HG03442 (cell line): ENCODE data around the gene SPDYE2.
"Not testable (repeated sequence)": the region's sequence is repeated elsewhere in the genome, so short reads cannot be mapped to it uniquely, and the experiment has no call there.

Source experiments
- ATAC-seq: cut with Tn5 transposase; IDR thresholded peaks from one replicate; pipeline ENCODE4 v1.9.1; 2021; ENCODE audit warnings: mild to moderate bottlenecking, moderate library complexity; ENCODE audit not compliant: unreplicated experiment

Gene SPDYE2

GRCh38 chr7:102535062-102535615 is 15.9 kb upstream of the SPDYE2 start:
- not testable (repeated sequence) for ATAC-seq

- not testable (repeated sequence) for ATAC-seq
Observed at GRCh38 chr7:102540604-102541003, 10.4 kb upstream of the SPDYE2 start.

DNA sequence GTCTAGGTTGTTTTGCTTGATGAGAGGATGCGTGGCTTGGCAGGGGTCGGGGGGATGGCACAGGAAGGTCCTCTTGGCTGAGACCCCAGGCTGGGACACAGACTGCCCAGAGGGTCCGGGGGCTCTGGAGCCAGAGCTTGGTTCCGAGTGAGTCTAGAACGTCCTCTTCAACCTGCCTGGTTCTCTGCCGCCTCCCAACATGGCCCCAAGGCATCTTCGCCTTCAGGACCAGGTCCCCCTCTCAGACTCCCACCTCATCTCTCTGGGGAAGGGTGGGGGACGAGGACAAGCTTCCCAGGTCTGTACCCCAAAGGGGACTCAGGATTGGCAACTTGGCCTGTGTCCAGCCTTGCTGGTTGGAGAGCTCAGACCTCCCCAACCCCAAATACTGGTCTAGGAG is 8.9 kb upstream of the SPDYE2 start:
- not testable (repeated sequence) for ATAC-seq

GRCh38 chr7:102542771-102543170 is 8.3 kb upstream of the SPDYE2 start:
- not testable (repeated sequence) for ATAC-seq

GRCh38 chr7:102543596-102543995 is 7.4 kb upstream of the SPDYE2 start, which contains the start of gene UPK3BL2:
Gene UPK3BL2 (minus strand): TSS chr7:102543696. CDS start chr7:102543636, 60 bp downstream.
- not testable (repeated sequence) for ATAC-seq

DNA sequence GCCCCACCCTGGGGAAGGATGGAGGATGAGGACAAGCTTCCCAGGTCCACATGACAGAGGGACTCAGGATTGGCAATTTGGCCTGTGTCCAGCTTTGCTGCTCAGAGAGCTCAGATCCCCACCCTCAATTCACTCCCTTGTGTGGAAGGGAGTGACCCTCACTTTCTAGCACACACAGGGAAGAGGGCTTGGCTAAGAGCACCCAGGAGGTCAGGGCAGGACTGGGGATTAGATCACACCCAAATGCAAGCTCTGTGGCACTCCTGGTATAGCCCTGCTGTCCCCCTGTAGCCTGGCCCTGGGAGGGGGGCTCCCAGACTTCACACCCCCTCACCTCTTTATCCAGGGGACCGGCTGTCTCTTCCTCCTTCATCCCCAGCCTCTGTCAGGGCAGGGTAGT is 6.7 kb upstream of the SPDYE2 start:
- ATAC-seq: not testable (repeated sequence)

DNA sequence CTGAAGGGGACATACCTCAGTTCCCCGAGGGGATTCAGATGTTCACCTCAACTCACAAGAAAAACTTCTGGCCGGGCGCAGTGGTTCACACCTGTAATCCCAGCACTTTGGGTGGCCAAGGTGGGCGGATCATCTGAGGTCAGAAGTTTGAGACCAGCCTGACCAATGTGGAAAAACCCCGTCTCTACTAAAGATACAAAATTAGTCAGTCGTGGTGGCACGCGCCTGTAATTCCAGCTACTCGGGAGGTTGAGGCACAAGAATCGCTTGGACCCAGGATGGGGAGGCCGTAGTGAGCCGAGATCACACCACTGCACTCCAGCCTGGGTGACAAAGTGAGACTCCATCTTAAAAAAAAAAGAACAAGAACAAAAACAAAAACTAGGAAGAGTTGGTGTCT is 5.7 kb upstream of the SPDYE2 start:
- not testable (repeated sequence) for ATAC-seq

- peak; percentile 93 for ATAC-seq
Observed at GRCh38 chr7:102546353-102546752, 4.7 kb upstream of the SPDYE2 start.

DNA sequence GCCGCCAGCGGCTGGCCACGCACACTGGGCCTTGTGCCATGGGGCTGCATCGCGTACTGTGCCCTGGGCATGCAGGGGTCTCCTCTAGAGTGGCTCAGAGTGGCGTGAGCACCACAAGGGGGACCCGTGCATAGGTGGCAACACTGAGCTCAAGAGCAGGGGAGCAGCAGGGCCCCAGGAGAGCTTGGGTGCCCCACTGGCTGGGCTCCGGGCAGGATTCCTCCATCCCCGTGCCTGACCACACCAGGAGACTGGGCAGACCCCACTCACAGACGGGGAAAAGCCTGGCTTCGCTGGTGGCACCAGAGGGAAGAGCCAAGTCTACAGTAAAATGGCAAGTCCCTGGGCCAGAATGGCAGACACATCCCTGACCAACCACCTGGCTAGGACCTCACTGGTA is 17.6 kb downstream of the SPDYE2 start:
- ATAC-seq: not testable (repeated sequence)

DNA sequence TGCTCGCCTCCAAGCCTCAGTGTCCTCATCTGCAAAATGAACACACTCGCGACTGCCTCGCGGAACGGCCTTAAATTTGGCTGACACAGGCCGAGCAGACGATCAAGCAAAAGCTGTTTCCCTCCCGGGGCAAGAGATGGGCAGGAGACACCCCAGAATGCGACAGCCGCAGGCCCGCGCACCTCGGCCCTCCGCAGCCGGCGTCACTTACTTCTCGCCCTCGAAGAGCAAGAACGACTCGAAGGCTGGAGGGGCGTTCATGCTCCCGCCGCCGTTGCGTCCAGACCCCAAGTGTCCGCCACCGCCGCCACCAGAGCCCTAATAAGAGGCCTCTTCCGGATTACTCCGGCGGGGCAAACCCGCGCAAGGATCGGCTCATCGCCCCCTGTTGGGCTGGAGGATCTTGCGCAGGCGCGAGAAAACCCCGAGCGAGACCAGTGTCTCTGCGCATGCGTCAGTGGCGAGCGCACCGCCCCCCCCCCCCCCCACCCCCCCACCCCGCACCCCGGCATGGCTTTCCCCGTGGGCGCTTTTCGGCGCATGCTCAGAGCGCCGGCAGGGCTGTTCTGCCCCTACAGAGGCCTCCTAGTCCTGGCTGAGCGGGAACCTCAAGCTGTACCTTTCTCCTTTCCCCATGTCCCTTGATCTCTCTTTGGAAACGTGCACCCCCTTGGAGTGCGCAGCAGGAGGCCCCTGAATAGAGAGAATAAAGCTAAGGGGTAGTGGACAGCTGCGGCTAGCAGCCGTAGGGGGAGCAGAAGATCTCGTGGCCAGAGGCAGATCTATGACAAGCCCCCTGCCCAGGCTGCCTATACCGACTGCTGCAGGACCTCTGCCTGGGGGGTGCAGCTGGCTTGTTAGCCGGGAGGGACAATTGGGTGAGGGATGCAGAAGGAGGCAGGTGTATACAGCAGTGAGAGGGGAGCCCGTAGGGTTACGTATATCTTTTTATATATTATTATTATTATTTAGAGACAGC is 21.5 kb downstream of the SPDYE2 start, which contains the start of gene POLR2J3:
Gene POLR2J3, minus strand, starts transcription at position 323 of the 979 bp plus-strand sequence. Its CDS starts 62 bp downstream, at position 261.
- peak; percentile 94 for ATAC-seq

GRCh38 chr7:102574607-102575006 is 23.6 kb downstream of the SPDYE2 start:
- not testable (repeated sequence) for ATAC-seq

- ATAC-seq: not testable (repeated sequence)
Observed at GRCh38 chr7:102576363-102576762, 25.3 kb downstream of the SPDYE2 start.

- not testable (repeated sequence) for ATAC-seq
Observed at GRCh38 chr7:102577315-102578240, 26.6 kb downstream of the SPDYE2 start.

GRCh38 chr7:102578486-102578885 is 27.5 kb downstream of the SPDYE2 start:
- not testable (repeated sequence) for ATAC-seq

DNA sequence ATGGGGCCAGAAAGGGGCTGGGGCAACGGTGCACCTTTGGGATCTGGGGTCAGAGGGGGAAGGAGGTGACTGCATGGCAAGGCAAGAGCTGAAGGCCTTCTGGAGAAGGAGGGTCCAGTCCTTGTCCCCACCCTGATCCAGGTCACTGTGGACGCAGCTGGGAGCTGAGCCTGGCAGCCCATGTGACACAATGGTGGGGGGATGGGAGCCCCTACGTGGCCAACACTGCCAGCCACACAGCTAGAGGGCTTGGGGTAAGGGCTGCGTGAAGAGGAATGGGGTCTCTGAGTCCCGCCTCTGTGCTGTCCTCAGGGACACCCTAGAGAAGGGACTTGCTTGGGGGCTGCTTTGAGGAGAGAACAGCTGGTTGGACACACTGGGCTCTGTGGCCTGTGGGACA is 30.7 kb downstream of the SPDYE2 start:
- ATAC-seq: not testable (repeated sequence)

GRCh38 chr7:102583495-102583894 is 32.5 kb downstream of the SPDYE2 start:
- not testable (repeated sequence) for ATAC-seq

GRCh38 chr7:102589857-102590256 is 38.8 kb downstream of the SPDYE2 start:
- not testable (repeated sequence) for ATAC-seq

- peak; percentile 54 for ATAC-seq
Observed at GRCh38 chr7:102592477-102593019, 41.5 kb downstream of the SPDYE2 start.

DNA sequence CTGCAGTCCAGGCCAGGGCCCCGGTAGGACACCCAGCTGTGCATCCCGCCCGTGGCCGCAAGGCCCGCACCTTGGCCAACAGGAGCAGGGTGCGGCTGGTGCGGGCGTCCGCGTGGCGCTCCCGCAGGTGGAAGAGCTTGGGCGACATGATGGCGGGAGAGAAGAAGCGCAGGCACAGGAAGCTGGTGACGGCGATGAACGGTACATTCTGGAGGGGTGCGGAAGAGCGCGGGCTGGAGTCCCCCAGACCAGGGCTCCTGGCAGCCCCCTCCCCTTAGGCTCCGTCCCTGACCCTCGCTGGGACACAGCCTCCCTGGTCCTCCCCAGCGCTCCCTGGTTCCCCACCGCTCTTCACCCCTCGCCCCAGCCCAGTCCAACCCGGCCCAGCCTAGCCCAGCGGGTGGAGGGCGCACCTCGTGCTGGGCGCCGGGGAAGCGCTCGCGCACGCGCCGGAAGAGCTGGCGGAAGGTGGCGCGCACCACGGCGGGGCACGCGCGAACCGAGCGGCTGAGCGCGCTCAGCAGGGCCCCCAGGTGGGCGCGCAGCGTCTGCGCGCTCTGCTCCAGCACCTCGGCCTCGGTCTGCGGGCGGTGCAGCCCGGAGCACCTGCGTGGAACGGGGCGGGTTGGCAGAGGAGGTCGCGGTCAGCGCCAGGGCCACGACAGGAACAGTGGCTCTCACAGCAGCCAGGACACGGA is 42.8 kb downstream of the SPDYE2 start:
- peak; percentile 49 for ATAC-seq

GRCh38 chr7:102596036-102596435 is 45.0 kb downstream of the SPDYE2 start:
- ATAC-seq: not testable (repeated sequence)
